ENCODE results near the gene HERPUD2.

The HERPUD2 gene

DNA sequence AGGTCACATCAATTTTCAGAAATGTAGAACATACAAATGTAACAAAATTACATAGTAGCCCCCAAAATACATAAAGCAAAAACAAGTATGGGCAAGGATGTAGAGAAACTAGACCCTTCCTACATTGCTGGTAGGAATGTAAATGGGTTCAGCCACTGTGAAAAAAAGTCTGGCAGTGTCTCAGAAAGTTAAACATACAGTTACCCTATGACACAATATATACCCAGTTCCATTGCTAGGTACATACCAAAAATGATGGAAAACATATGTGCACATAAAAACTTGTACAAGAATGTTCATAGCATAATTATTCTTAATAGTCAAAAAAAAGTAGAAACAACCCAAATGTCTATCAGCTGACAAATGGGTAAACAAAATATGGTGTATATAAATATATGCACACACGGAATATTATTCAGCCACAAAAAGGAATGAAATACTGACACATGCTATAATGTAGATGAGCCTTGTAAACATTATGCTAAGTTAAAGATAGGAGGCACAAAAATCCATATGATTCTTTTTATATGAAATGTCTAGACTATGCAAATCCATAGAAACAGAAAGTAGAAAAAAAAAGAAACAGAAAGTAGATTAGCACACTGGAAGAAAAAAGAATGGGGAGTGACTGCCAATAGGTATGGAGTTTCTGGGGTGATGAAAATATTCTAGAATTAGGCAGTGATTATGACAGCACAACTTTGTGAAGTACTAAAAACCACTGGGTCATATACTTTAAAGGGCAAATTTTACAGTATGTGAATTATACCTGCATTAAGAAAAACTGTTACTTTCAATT is 13.5 kb downstream of the HERPUD2 start:
- TF ChIP-seq, protein P1, sequence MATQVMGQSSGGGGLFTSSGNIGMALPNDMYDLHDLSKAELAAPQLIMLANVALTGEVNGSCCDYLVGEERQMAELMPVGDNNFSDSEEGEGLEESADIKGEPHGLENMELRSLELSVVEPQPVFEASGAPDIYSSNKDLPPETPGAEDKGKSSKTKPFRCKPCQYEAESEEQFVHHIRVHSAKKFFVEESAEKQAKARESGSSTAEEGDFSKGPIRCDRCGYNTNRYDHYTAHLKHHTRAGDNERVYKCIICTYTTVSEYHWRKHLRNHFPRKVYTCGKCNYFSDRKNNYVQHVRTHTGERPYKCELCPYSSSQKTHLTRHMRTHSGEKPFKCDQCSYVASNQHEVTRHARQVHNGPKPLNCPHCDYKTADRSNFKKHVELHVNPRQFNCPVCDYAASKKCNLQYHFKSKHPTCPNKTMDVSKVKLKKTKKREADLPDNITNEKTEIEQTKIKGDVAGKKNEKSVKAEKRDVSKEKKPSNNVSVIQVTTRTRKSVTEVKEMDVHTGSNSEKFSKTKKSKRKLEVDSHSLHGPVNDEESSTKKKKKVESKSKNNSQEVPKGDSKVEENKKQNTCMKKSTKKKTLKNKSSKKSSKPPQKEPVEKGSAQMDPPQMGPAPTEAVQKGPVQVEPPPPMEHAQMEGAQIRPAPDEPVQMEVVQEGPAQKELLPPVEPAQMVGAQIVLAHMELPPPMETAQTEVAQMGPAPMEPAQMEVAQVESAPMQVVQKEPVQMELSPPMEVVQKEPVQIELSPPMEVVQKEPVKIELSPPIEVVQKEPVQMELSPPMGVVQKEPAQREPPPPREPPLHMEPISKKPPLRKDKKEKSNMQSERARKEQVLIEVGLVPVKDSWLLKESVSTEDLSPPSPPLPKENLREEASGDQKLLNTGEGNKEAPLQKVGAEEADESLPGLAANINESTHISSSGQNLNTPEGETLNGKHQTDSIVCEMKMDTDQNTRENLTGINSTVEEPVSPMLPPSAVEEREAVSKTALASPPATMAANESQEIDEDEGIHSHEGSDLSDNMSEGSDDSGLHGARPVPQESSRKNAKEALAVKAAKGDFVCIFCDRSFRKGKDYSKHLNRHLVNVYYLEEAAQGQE (IDR thresholded peaks at IDR 0.05; ENCODE audit: low read depth): no peak
- TF ChIP-seq NFIC (IDR thresholded peaks at IDR 0.05) (no peak), MAX (IDR thresholded peaks at IDR 0.05) (no peak), YY1 (IDR thresholded peaks at IDR 0.05; ENCODE audit: low read depth) (no peak), TAF1 (IDR thresholded peaks at IDR 0.05; ENCODE audit: low read depth) (no peak), FOXM1 (IDR thresholded peaks at IDR 0.05; ENCODE audit: borderline replicate concordance, low read depth) (no peak), EGR1 (IDR thresholded peaks at IDR 0.05) (no peak), EP300 (IDR thresholded peaks at IDR 0.05; ENCODE audit: borderline replicate concordance) (no peak), USF1 (IDR thresholded peaks at IDR 0.05) (no peak), TCF12 (IDR thresholded peaks at IDR 0.05; ENCODE audit: low read depth) (no peak), CEBPB (IDR thresholded peaks at IDR 0.05) (no peak), ZBTB7A (IDR thresholded peaks at IDR 0.05; ENCODE audit: low read depth) (no peak), TEAD4 (IDR thresholded peaks at IDR 0.05) (no peak), CREB1 (IDR thresholded peaks at IDR 0.05; ENCODE audit: low read depth) (no peak), RAD21 (IDR thresholded peaks at IDR 0.05; ENCODE audit: low read depth) (no peak)

- TF ChIP-seq YY1 (IDR thresholded peaks at IDR 0.05; ENCODE audit: low read depth): no peak
- TF ChIP-seq CEBPB (IDR thresholded peaks at IDR 0.05): no peak
- no peak for TF ChIP-seq FOXM1 (IDR thresholded peaks at IDR 0.05; ENCODE audit: borderline replicate concordance, low read depth)
- no peak for TF ChIP-seq EP300 (IDR thresholded peaks at IDR 0.05; ENCODE audit: borderline replicate concordance)
- no peak for TF ChIP-seq USF1 (IDR thresholded peaks at IDR 0.05)
- TF ChIP-seq MAX (IDR thresholded peaks at IDR 0.05): no peak
- TF ChIP-seq ZBTB7A (IDR thresholded peaks at IDR 0.05; ENCODE audit: low read depth): no peak
- TF ChIP-seq, protein P1 (IDR thresholded peaks at IDR 0.05; ENCODE audit: low read depth): no peak
- no peak for TF ChIP-seq TAF1 (IDR thresholded peaks at IDR 0.05; ENCODE audit: low read depth)
These were observed 14.4 kb downstream of the HERPUD2 start for GRCh38 chr7:35680403-35681013.

DNA sequence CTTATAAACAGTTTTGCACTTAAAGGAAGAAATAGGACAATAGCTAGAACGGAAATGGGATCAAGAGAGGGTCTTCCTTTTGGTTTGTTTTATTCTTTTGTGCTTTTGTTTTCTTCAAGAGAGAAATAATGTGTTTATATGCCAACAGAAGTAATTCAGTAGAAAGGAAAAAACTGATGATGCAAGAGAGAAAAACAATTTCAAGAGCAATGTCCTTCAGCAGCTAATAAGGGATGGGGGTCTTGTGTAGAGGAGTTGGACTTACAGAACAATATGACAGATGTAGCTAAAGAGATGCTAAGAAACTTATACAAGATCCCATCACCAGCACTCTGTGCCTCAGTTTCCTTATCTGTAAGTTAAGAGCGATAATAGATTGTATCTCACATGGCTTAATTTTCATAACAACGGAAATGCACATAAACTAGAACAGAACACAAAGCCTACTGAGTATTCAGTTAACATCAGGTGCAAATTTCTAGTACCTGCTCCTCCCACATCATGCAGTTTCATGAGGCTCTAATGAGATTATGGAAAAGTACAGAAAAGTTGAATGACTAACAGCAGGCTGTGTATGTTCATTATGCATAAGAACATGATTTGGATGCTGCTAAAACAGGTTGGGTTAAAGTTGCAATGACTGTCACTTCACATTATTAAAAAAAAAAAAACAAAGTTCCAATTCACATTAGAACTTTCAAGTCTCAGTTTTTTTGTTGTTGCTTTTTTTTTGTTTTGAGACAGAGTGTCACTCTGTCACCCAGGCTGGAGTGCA is 17.2 kb downstream of the HERPUD2 start:
- TF ChIP-seq EGR1 (IDR thresholded peaks at IDR 0.05) (no peak), TEAD4 (IDR thresholded peaks at IDR 0.05) (no peak), CREB1 (IDR thresholded peaks at IDR 0.05; ENCODE audit: low read depth) (no peak), FOXM1 (IDR thresholded peaks at IDR 0.05; ENCODE audit: borderline replicate concordance, low read depth) (no peak), CEBPB (IDR thresholded peaks at IDR 0.05) (no peak), RAD21 (IDR thresholded peaks at IDR 0.05; ENCODE audit: low read depth) (no peak), EP300 (IDR thresholded peaks at IDR 0.05; ENCODE audit: borderline replicate concordance) (no peak), TCF12 (IDR thresholded peaks at IDR 0.05; ENCODE audit: low read depth) (no peak), TAF1 (IDR thresholded peaks at IDR 0.05; ENCODE audit: low read depth) (no peak)

- TF ChIP-seq RAD21 (IDR thresholded peaks at IDR 0.05; ENCODE audit: low read depth) (no peak), TAF1 (IDR thresholded peaks at IDR 0.05; ENCODE audit: low read depth) (no peak), CREB1 (IDR thresholded peaks at IDR 0.05; ENCODE audit: low read depth) (no peak), FOXM1 (IDR thresholded peaks at IDR 0.05; ENCODE audit: borderline replicate concordance, low read depth) (no peak), EGR1 (IDR thresholded peaks at IDR 0.05) (no peak), YY1 (IDR thresholded peaks at IDR 0.05; ENCODE audit: low read depth) (no peak), EP300 (IDR thresholded peaks at IDR 0.05; ENCODE audit: borderline replicate concordance) (no peak), TCF12 (IDR thresholded peaks at IDR 0.05; ENCODE audit: low read depth) (no peak), ZBTB7A (IDR thresholded peaks at IDR 0.05; ENCODE audit: low read depth) (no peak)
These were observed 18.7 kb downstream of the HERPUD2 start for GRCh38 chr7:35676211-35676610.

Measured in Ishikawa (cell line).